GM12865 (cell line): ENCODE data around the gene HOXD13.

Experiments used
- DNase-seq: peaks from one replicate; pipeline ENCODE4 v3.0.0; 2010; ENCODE audit warnings: low read depth
- H3K4me3 ChIP-seq: 2 replicates; pipeline ENCODE4 v1.5.1; 2011; ENCODE audit warnings: mild to moderate bottlenecking, low read depth, low read length, control low read depth
- TF ChIP-seq, protein P1 (sequence below): IDR thresholded peaks from 2 replicates; pipeline ENCODE4 v1.5.1; 2011; ENCODE audit warnings: low read length, control low read depth, low read depth, inconsistent platforms; ENCODE audit not compliant: insufficient read depth; ENCODE audit errors: missing control alignments

Gene HOXD13

DNA sequence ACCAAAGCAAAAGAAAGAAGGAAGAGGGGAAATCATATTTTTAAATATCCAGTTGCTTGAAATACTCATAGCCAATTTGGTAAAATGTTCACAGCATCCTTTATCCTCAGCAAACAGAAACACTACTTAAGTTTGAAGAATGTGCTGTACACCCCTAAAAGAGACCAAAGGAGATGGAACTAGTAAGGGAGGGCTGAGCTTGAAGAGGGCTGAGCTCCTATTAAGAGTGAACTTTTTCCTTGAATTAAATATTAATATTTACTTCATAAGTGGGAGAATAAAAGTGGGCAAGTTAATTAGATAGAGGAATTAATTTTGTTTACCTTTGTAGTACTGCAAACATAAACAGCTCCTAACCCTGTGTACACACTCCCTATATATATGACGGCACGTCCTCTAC lies 15.7 kb upstream of the HOXD13 start:
- H3K4me3 ChIP-seq: no peak overlapping the region
- TF ChIP-seq, protein P1, sequence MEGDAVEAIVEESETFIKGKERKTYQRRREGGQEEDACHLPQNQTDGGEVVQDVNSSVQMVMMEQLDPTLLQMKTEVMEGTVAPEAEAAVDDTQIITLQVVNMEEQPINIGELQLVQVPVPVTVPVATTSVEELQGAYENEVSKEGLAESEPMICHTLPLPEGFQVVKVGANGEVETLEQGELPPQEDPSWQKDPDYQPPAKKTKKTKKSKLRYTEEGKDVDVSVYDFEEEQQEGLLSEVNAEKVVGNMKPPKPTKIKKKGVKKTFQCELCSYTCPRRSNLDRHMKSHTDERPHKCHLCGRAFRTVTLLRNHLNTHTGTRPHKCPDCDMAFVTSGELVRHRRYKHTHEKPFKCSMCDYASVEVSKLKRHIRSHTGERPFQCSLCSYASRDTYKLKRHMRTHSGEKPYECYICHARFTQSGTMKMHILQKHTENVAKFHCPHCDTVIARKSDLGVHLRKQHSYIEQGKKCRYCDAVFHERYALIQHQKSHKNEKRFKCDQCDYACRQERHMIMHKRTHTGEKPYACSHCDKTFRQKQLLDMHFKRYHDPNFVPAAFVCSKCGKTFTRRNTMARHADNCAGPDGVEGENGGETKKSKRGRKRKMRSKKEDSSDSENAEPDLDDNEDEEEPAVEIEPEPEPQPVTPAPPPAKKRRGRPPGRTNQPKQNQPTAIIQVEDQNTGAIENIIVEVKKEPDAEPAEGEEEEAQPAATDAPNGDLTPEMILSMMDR: no peak
- DNase-seq: no peak

GRCh38 chr2:176078541-176079284 lies 13.8 kb upstream of the HOXD13 start:
- TF ChIP-seq, protein P1: no peak
- H3K4me3 ChIP-seq: no peak overlapping the region
- no peak for DNase-seq

DNA sequence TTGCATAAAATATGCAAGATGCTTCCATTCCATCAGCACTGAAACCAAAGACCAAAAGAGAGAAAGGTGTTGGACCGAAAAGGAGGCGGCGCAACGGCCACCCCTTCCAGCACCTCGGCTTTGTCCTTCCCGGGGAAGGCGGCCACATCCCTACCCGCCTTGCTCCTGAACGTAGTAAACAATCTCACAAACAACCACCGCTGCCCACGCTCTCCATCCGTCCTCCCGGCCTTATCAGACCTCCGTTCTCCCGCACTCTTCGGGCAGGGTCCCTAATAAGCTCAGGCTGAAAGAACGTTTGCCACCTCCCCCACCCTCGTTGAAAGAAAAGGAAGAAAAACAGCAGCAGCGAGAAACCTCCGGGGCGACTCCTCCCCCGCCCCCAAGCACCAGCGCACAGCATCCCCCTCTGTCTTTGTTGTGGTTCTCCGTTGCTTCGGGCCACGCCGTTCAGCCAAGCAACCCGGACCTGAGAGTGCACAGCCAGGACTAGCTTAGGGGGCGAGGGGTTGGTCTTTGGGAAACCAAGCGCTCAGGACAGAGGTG lies 13.2 kb upstream of the HOXD13 start:
- TF ChIP-seq, protein P1: no peak
- DNase-seq: no peak
- H3K4me3 ChIP-seq: no peak overlapping the region

GRCh38 chr2:176079831-176080539 lies 12.5 kb upstream of the HOXD13 start:
- DNase-seq: peak; percentile 16
- H3K4me3 ChIP-seq: no peak overlapping the region
- TF ChIP-seq, protein P1: peak; percentile 29

DNA sequence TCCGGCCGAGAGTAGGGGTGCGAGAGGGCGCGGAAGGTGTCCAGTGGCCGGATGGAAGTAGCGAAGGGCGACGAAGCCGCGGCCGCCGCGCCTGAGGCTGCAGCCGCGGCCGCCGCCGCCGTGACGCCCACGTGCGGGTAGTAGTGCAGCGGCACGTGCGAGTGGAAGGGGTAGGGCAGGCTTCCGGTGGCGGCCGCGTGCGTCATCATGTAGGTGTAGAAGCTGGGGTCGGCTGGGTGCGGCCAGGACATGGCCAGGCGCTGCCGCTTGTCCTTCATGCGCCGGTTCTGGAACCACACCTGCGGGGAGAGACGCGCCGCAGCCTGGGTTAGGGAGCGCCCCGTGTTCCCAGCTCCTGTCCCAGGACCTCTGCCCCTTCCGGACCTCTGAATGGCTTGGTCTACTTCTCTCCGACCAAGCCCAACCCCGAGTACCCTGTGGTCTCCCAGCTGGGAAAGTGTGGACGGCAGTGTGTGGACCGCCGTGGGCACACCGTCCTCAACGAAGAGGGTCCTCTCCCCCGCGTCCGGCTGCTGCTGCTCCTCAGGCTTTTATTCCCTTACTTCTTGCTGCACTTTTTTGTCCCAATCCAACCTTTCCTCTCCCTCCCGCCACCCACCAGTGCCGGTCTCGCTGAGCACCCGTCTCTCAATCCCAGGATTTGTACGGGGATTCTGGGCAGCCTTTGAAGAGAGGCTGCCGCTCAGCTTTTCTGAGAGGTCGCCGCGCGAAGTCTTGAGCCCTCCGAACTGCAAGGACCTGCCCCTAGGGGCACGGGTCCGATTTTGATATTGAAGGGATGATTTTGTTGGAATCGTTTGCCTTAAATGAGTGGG lies 11.8 kb upstream of the HOXD13 start:
- DNase-seq: no peak
- H3K4me3 ChIP-seq: no peak overlapping the region
- TF ChIP-seq, protein P1: no peak

GRCh38 chr2:176081376-176081836 lies 11.1 kb upstream of the HOXD13 start:
- TF ChIP-seq, protein P1: no peak
- H3K4me3 ChIP-seq: no peak overlapping the region
- DNase-seq: no peak
